ENCODE data around the gene GPR25.

DNA sequence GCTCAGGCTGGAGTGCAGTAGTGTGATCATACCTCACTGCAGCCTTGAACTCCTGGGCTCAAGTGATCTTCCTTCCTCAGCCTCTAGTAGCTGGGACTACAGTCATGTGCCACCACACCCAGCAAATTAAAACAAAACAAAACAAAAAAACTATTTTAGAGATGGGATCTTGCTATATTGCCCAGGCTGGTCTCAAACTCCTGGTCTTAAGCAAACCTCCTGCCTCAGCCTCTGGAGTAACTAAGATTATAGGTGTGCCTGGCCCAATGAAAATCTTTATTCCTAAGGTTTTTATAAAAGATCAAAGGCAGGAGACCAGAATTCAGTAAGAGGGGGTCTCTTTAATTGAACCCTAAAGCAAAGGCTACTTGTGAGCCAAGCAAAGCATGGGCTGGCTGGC is 32.0 kb downstream of the GPR25 start:
- TF ChIP-seq YY1 (IDR thresholded peaks at IDR 0.05; ENCODE audit: insufficient read depth, insufficient read length) (no peak), ZNF274 (IDR thresholded peaks at IDR 0.05; ENCODE audit: low read depth, low read length) (no peak)

All from NT2/D1 (cell line).